HepG2 (cell line): Measurements from ENCODE around the gene C20orf144. TPM values are rescaled to one million over a fixed set of nuclear protein-coding genes. Genes with fewer than 3 reads are reported as not detected.

ENCODE experiments used
- ATAC-seq: fragments of 200-7000 bp; cut with Tn5 transposase; 3 replicates; pipeline ENCODE4 v1.9.1; 2020; ENCODE audit warnings: mild to moderate bottlenecking, moderate library complexity
- BruUV-seq: library from RNA; stranded (reverse); fragments of 400-500 nt; replicated peaks from 2 replicates; lab custom pipeline; 2021; lab: Mats Ljungman, UMichigan
- CTCF ChIA-PET: fragments of 300-600 bp; formaldehyde crosslinking; extraction: SDS; loops from one replicate; lab custom pipeline; 2021; ENCODE audit warnings: low total read pairs, inconsistent platforms, low intra/inter-chr PET ratio; lab: Yijun Ruan, JAX
- POLR2A ChIA-PET: fragments of 350-600 bp; sonication (Branson Sonifier 250); formaldehyde crosslinking; loops from one replicate; lab custom pipeline; 2020; ENCODE audit warnings: antibody characterized with exemption, inconsistent platforms; lab: Yijun Ruan, JAX
- DNase-seq: peaks from one replicate; pipeline ENCODE4 v3.0.0-alpha.2; 2015; ENCODE audit warnings: low spot score
- FAIRE-seq: peaks from 3 replicates; lab custom pipeline; 2011; peaks lifted over from hg19 to GRCh38; lab: Jason Lieb, UNC
- H2AFZ ChIP-seq: one replicate; pipeline ENCODE4 v1.6.1; 2011; ENCODE audit warnings: low read length, inconsistent platforms
- H3K27ac ChIP-seq: fragments of 300-600 bp; 3 replicates; pipeline ENCODE4 v1.8.0; 2011; ENCODE audit warnings: mixed run types, mild to moderate bottlenecking, mixed read lengths, low read length, inconsistent platforms; ENCODE audit not compliant: insufficient read depth; ENCODE audit errors: extremely low read length
- H3K27me3 ChIP-seq, 2 experiments: fragments of 200-600 bp in 1 of 2; 2 replicates in 1 of 2; 3 replicates in 1 of 2; pipeline versions ENCODE4 v1.6.0 to v1.8.0; 2011; ENCODE audit warnings: low read length in 2 of 2, mild to moderate bottlenecking in 2 of 2, moderate library complexity in 2 of 2, inconsistent platforms in 1 of 2; ENCODE audit not compliant: insufficient read depth in 2 of 2, control insufficient read depth in 1 of 2
- H3K36me3 ChIP-seq, 2 experiments: fragments of 200-600 bp in 1 of 2; replicated peaks in 1 of 2; 2 replicates in 1 of 2; 3 replicates in 1 of 2; pipeline versions ENCODE4 v1.5.1 to v1.8.0; 2011; ENCODE audit warnings: low read length in 2 of 2, inconsistent platforms in 1 of 2; ENCODE audit not compliant: insufficient read depth in 2 of 2, control insufficient read depth in 1 of 2
- H3K4me1 ChIP-seq: 2 replicates; pipeline ENCODE4 v1.5.1; 2012; ENCODE audit warnings: low read length, inconsistent platforms; ENCODE audit not compliant: insufficient read depth
- H3K4me2 ChIP-seq: 2 replicates; pipeline ENCODE4 v1.6.0; 2011; ENCODE audit warnings: low read depth, low read length, inconsistent platforms
- H3K4me3 ChIP-seq, 3 experiments: fragments of 200-600 bp in 1 of 3; sonication (generic), shearing (Covaris generic) in 1 of 3; replicated peaks in 1 of 3; 2 replicates each; pipeline ENCODE4 v1.5.1; 2011 to 2016; ENCODE audit warnings: low read length in 3 of 3, inconsistent platforms in 2 of 3, low read depth in 2 of 3, mild to moderate bottlenecking in 2 of 3, control low read depth in 1 of 3, mixed read lengths in 1 of 3; ENCODE audit not compliant: insufficient read depth in 1 of 3
- H3K79me2 ChIP-seq: one replicate; pipeline ENCODE4 v1.6.1; 2011; ENCODE audit warnings: low read length, inconsistent platforms; ENCODE audit not compliant: insufficient read depth
- H3K9ac ChIP-seq: 2 replicates; pipeline ENCODE4 v1.6.0; 2011; ENCODE audit warnings: mild to moderate bottlenecking, low read depth, low read length, inconsistent platforms; ENCODE audit not compliant: insufficient read depth
- H3K9me3 ChIP-seq: 2 replicates; pipeline ENCODE4 v1.5.1; 2012; ENCODE audit warnings: mild to moderate bottlenecking, low read length
- H4K20me1 ChIP-seq: 2 replicates; pipeline ENCODE4 v1.6.0; 2011; ENCODE audit warnings: inconsistent platforms, mild to moderate bottlenecking, low read length, moderate library complexity; ENCODE audit not compliant: insufficient read depth
- CENPBD1 ChIP-seq: sonication (generic); formaldehyde crosslinking; IDR thresholded peaks from 2 replicates; pipeline ENCODE4 v1.8.0; 2022; ENCODE audit warnings: missing genetic modification reagents, low read depth, mild to moderate bottlenecking, borderline replicate concordance
- FOXJ3 ChIP-seq: sonication (generic); formaldehyde crosslinking; IDR thresholded peaks from 2 replicates; pipeline ENCODE4 v1.4.0; 2020; ENCODE audit warnings: missing genetic modification reagents, mild to moderate bottlenecking, borderline replicate concordance
- HNRNPL ChIP-seq: fragments of 200-400 bp; formaldehyde crosslinking; IDR thresholded peaks from 2 replicates; pipeline ENCODE4 v1.6.1; 2017; ENCODE audit warnings: mild to moderate bottlenecking, low read depth, low read length
- ISX ChIP-seq: sonication (generic); formaldehyde crosslinking; conservative IDR thresholded peaks from 2 replicates; pipeline ENCODE4 v1.5.0; 2020; ENCODE audit warnings: missing genetic modification reagents
- KAT7 ChIP-seq: IDR thresholded peaks from 2 replicates; pipeline ENCODE4 v1.6.1; 2018; ENCODE audit warnings: borderline replicate concordance, missing compliant biosample characterization
- PHB2 ChIP-seq: fragments of 450-650 bp; IDR thresholded peaks from 2 replicates; pipeline ENCODE4 v1.6.1; 2018; ENCODE audit not compliant: partially characterized antibody
- PRPF4 ChIP-seq: fragments of 200-400 bp; formaldehyde crosslinking; IDR thresholded peaks from 2 replicates; pipeline ENCODE4 v1.6.1; 2016; ENCODE audit warnings: low read length, low read depth; ENCODE audit not compliant: poor library complexity, severe bottlenecking
- RAD51 ChIP-seq: fragments of 450-650 bp; IDR thresholded peaks from 2 replicates; pipeline ENCODE4 v1.6.1; 2016; ENCODE audit warnings: borderline replicate concordance
- SP140L ChIP-seq: sonication (generic); formaldehyde crosslinking; IDR thresholded peaks from 2 replicates; pipeline ENCODE4 v1.4.0; 2020; ENCODE audit warnings: missing genetic modification reagents, borderline replicate concordance
- TARDBP ChIP-seq: sonication (generic); formaldehyde crosslinking; IDR thresholded peaks from 2 replicates; pipeline ENCODE4 v1.8.0; 2022; ENCODE audit warnings: mild to moderate bottlenecking, missing genetic modification reagents
- THAP7 ChIP-seq: sonication (generic); formaldehyde crosslinking; IDR thresholded peaks from 2 replicates; pipeline ENCODE4 v1.8.1; 2023; ENCODE audit warnings: mild to moderate bottlenecking, missing genetic modification reagents
- ZIK1 ChIP-seq: sonication (generic); formaldehyde crosslinking; IDR thresholded peaks from 2 replicates; pipeline ENCODE4 v1.5.0; 2020; ENCODE audit warnings: mild to moderate bottlenecking, low read depth, missing genetic modification reagents, borderline replicate concordance
- ZNF121 ChIP-seq: sonication (generic); formaldehyde crosslinking; IDR thresholded peaks from 2 replicates; pipeline ENCODE4 v1.5.0; 2020; ENCODE audit warnings: mild to moderate bottlenecking, missing genetic modification reagents
- ZNF180 ChIP-seq: sonication (generic); formaldehyde crosslinking; IDR thresholded peaks from 2 replicates; pipeline ENCODE4 v1.4.0; 2020; ENCODE audit warnings: low read depth, missing genetic modification reagents, borderline replicate concordance
- ZNF468 ChIP-seq: sonication (generic); formaldehyde crosslinking; IDR thresholded peaks from 2 replicates; pipeline ENCODE4 v1.8.0; 2022; ENCODE audit warnings: mild to moderate bottlenecking, moderate library complexity, missing genetic modification reagents
- ZNF503 ChIP-seq: sonication (generic); formaldehyde crosslinking; IDR thresholded peaks from 2 replicates; pipeline ENCODE4 v1.4.0; 2020; ENCODE audit warnings: missing genetic modification reagents
- ZNF556 ChIP-seq: sonication (generic); formaldehyde crosslinking; IDR thresholded peaks from 2 replicates; pipeline ENCODE4 v1.4.0; 2020; ENCODE audit warnings: mild to moderate bottlenecking, missing genetic modification reagents, borderline replicate concordance
- ZNF557 ChIP-seq: sonication (generic); formaldehyde crosslinking; IDR thresholded peaks from 2 replicates; pipeline ENCODE4 v1.4.0; 2020; ENCODE audit warnings: missing genetic modification reagents
- ZNF619 ChIP-seq: sonication (generic); formaldehyde crosslinking; IDR thresholded peaks from 2 replicates; pipeline ENCODE4 v1.4.0; 2020; ENCODE audit warnings: mild to moderate bottlenecking, missing genetic modification reagents
- ZNF782 ChIP-seq: sonication (generic); formaldehyde crosslinking; IDR thresholded peaks from 2 replicates; pipeline ENCODE4 v1.4.0; 2020; ENCODE audit warnings: missing genetic modification reagents, mild to moderate bottlenecking, borderline replicate concordance
- ZNF816 ChIP-seq: sonication (generic); formaldehyde crosslinking; IDR thresholded peaks from 2 replicates; pipeline ENCODE4 v1.8.0; 2022; ENCODE audit warnings: missing genetic modification reagents, mild to moderate bottlenecking, borderline replicate concordance
- ZSCAN22 ChIP-seq: sonication (generic); formaldehyde crosslinking; IDR thresholded peaks from 2 replicates; pipeline ENCODE4 v1.4.0; 2020; ENCODE audit warnings: mild to moderate bottlenecking, missing genetic modification reagents
- WGBS: methylation state at CpG from one replicate; pipeline ENCODE4 v1.1.6; 2017; ENCODE audit warnings: low lambda C conversion rate; 5-methylcytosine and 5-hydroxymethylcytosine counted together
- in situ Hi-C: cut with HindIII; loops from 2 replicates; pipeline ENCODE4 v1.10.0; 2017; ENCODE audit warnings: low pct_unique_long_range_greater_than_20kb; ENCODE audit not compliant: extremely low pct_ligation_motif_present
- intact Hi-C: fragments of 100-400 bp; cut with micrococcal nuclease; formaldehyde crosslinking; loops from one replicate; pipeline ENCODE4 v1.10.0; 2022; ENCODE audit not compliant: unreplicated experiment
- polyA plus RNA-seq, 8 experiments: library from polyadenylated mRNA; depleted of rRNA in 3 of 8; stranded (reverse) in 7 of 8; unstranded in 1 of 8; fragments of >200 nt; fragmentation: Illumina TruSeq in 4 of 8; extraction: Trizol in 4 of 8; gene quantifications; 2 replicates each; pipeline versions ENCODE4 v1.2.1 to v1.2.3, GENCODE V29; 2011 to 2016; ENCODE audit warnings: low read depth in 4 of 8, missing spikeins in 1 of 8, mixed read lengths in 1 of 8; ENCODE audit not compliant: insufficient read depth in 1 of 8
- total RNA-seq, 5 experiments: library from RNA; depleted of rRNA; stranded (reverse); fragments of >200 nt; fragmentation: Illumina TruSeq; extraction: Trizol; gene quantifications; 2 replicates each; pipeline ENCODE4 v1.2.3, GENCODE V29; 2016; ENCODE audit warnings: low read depth in 1 of 5

C20orf144 gene
- total and polyA plus RNA-seq, 2 of the 13 experiments (the other 11 are each of a cell fraction or from before 2014, with no cell fraction given): 0.09 to 0.16 TPM

- H3K36me3 ChIP-seq: peaks cover 19 to 26% of the 10 kb centered on the region in 2 experiments; a peak in 4 of 5 replicates
- WGBS: 95% methylated on average over 11 of the region's 11 CpGs
- in situ Hi-C loops (loop anchor here (5.0 kb wide), 1 partner anchor 192 kb away; no protein-coding TSS in a partner anchor), intact Hi-C loops (loop anchor here (2.0 to 5.0 kb wide), 2 partner anchors 137 to 197 kb away; no protein-coding TSS in a partner anchor)
- H3K9me3 ChIP-seq: no peaks in the 10 kb centered on the region
- peak; percentile 21 for FAIRE-seq
- CTCF ChIA-PET: interaction anchor here (0.6 to 4.7 kb wide), 5 partner anchors 33 to 259 kb away, joined by 3 to 53 read pairs (median 4); partner anchors contain the start of gene ZNF341
- POLR2A ChIA-PET: interaction anchor here (0.8 to 2.2 kb wide), 5 partner anchors 9 to 164 kb away, joined by 3 to 24 read pairs (median 5); partner anchors contain the start of genes CBFA2T2 and ZNF341
- H3K79me2 ChIP-seq: no peaks in the 10 kb centered on the region
- H4K20me1 ChIP-seq: no peaks in the 10 kb centered on the region
- H2AFZ ChIP-seq: no peak overlapping the region
- no peak for ATAC-seq
- no peak overlapping the region for H3K4me2 ChIP-seq
- H3K4me3 ChIP-seq: no peak overlapping the region
- no peak overlapping the region for H3K9ac ChIP-seq
- no peaks in the 10 kb centered on the region for H3K27me3 ChIP-seq
- no peak overlapping the region for H3K27ac ChIP-seq
- DNase-seq: no peak
- TSS peak; percentile 8 for BruUV-seq
- peaks cover 37% of the 10 kb centered on the region for H3K4me1 ChIP-seq
- TF ChIP-seq PHB2 (no peak), ZNF121 (no peak), TARDBP (CRISPR knock-in tag) (peak; percentile 19; the same call in 1 of the 2 replicates), ZNF782 (CRISPR knock-in tag) (no peak), SP140L (CRISPR knock-in tag) (no peak), HNRNPL (0 out of 2 replicates have a peak, but pooled peaks have one; percentile 21), CENPBD1 (CRISPR knock-in tag) (no peak), PRPF4 (no peak), RAD51 (no peak), ZNF556 (CRISPR knock-in tag) (0 out of 2 replicates have a peak, but pooled peaks have one; percentile 23), ISX (no peak), KAT7 (CRISPR knock-in tag) (no peak), ZNF816 (no peak), ZNF180 (no peak), ZNF503 (CRISPR knock-in tag) (no peak), FOXJ3 (no peak), ZNF468 (no peak), ZNF619 (CRISPR knock-in tag) (no peak), ZNF557 (CRISPR knock-in tag) (no peak), THAP7 (peak; percentile 43; the same call in 1 of the 2 replicates), ZSCAN22 (CRISPR knock-in tag) (no peak), ZIK1 (CRISPR knock-in tag) (no peak)
Measured at GRCh38 chr20:33653900-33654596, 8.1 kb upstream of the C20orf144 start.
